ENCODE data around the gene RNF213.

RNF213 gene

GRCh38 chr17:80345841-80346497, 85.3 kb downstream of the RNF213 start:
- Histone ChIP-seq H3K4me1 (ENCODE audit: control insufficient read depth in 1 of 2, insufficient read depth in 1 of 2, low read depth in 1 of 2, low read length in 1 of 2) (no peaks in the 10 kb centered on the region), H3K27ac (no peak overlapping the region), H3K27me3 (no peaks in the 10 kb centered on the region), H3K4me3 (ENCODE audit: low read depth in 1 of 2, low read length in 1 of 2) (no peak overlapping the region), H3K9me3 (no peaks in the 10 kb centered on the region), H3K36me3 (peaks cover 98% of the 10 kb centered on the region)
- TF ChIP-seq CTCF (IDR thresholded peaks at IDR 0.05) = no peak

GRCh38 chr17:80346498-80347275, 86.0 kb downstream of the RNF213 start:
- no peak for TF ChIP-seq CTCF (IDR thresholded peaks at IDR 0.05)
- no peaks in the 10 kb centered on the region for H3K27me3 ChIP-seq
- no peak overlapping the region for H3K27ac ChIP-seq
- H3K4me1 ChIP-seq (ENCODE audit: control insufficient read depth in 1 of 2, insufficient read depth in 1 of 2, low read depth in 1 of 2, low read length in 1 of 2) = no peaks in the 10 kb centered on the region
- H3K36me3 ChIP-seq = peaks cover 98% of the 10 kb centered on the region
- no peaks in the 10 kb centered on the region for H3K9me3 ChIP-seq
- no peak overlapping the region for H3K4me3 ChIP-seq (ENCODE audit: low read depth in 1 of 2, low read length in 1 of 2)

GRCh38 chr17:80347536-80347935, 86.9 kb downstream of the RNF213 start:
- Histone ChIP-seq H3K9me3 (no peaks in the 10 kb centered on the region), H3K27ac (no peak overlapping the region), H3K4me3 (ENCODE audit: low read depth in 1 of 2, low read length in 1 of 2) (no peak overlapping the region), H3K4me1 (ENCODE audit: control insufficient read depth in 1 of 2, insufficient read depth in 1 of 2, low read depth in 1 of 2, low read length in 1 of 2) (no peaks in the 10 kb centered on the region), H3K27me3 (no peaks in the 10 kb centered on the region), H3K36me3 (peaks cover 100% of the 10 kb centered on the region)
- no peak for TF ChIP-seq CTCF (IDR thresholded peaks at IDR 0.05)

GRCh38 chr17:80347948-80348351, 87.3 kb downstream of the RNF213 start:
- no peak overlapping the region for H3K4me3 ChIP-seq (ENCODE audit: low read depth in 1 of 2, low read length in 1 of 2)
- H3K9me3 ChIP-seq = no peaks in the 10 kb centered on the region
- H3K27me3 ChIP-seq = no peaks in the 10 kb centered on the region
- H3K36me3 ChIP-seq = peaks cover 100% of the 10 kb centered on the region
- no peaks in the 10 kb centered on the region for H3K4me1 ChIP-seq (ENCODE audit: control insufficient read depth in 1 of 2, insufficient read depth in 1 of 2, low read depth in 1 of 2, low read length in 1 of 2)
- TF ChIP-seq CTCF (IDR thresholded peaks at IDR 0.05) = no peak
- H3K27ac ChIP-seq = no peak overlapping the region

GRCh38 chr17:80348551-80349150, 88.0 kb downstream of the RNF213 start:
- peaks cover 100% of the 10 kb centered on the region for H3K36me3 ChIP-seq
- no peak overlapping the region for H3K27ac ChIP-seq
- TF ChIP-seq CTCF (IDR thresholded peaks at IDR 0.05) = no peak
- no peaks in the 10 kb centered on the region for H3K4me1 ChIP-seq (ENCODE audit: control insufficient read depth in 1 of 2, insufficient read depth in 1 of 2, low read depth in 1 of 2, low read length in 1 of 2)
- H3K27me3 ChIP-seq = no peaks in the 10 kb centered on the region
- no peaks in the 10 kb centered on the region for H3K9me3 ChIP-seq
- H3K4me3 ChIP-seq (ENCODE audit: low read depth in 1 of 2, low read length in 1 of 2) = no peak overlapping the region
